H1 (cell line): Measurements from ENCODE around the gene LARP4B. TPM values are rescaled to one million over a fixed set of nuclear protein-coding genes. Genes with fewer than 3 reads are reported as not detected.

Experiments
- POLR2AphosphoS5 ChIP-seq: IDR thresholded peaks from 2 replicates; pipeline ENCODE4 v1.6.1; 2011; ENCODE audit warnings: low read depth, low read length
- YY1 ChIP-seq: IDR thresholded peaks from 2 replicates; pipeline ENCODE4 v1.6.1; 2011; ENCODE audit warnings: low read depth, mild to moderate bottlenecking, low read length
- polyA plus RNA-seq, 7 experiments: library from polyadenylated mRNA; depleted of rRNA in 3 of 7; stranded (reverse) in 5 of 7; unstranded in 2 of 7; fragments of >200 nt in 5 of 7; fragments of 200-250 nt in 2 of 7; gene quantifications; 1 replicate in 5 of 7; 2 replicates in 1 of 7; 4 replicates in 1 of 7; pipeline versions ENCODE4 v1.2.1 to v1.2.3, GENCODE V29; 2011 to 2013; ENCODE audit warnings: missing spikeins in 2 of 7, mixed read lengths in 2 of 7
- total RNA-seq: library from RNA; stranded (reverse); fragmentation: NEBNext Ultra II Directional; extraction: Animal tissue kit (Norgen Biotek cat#: 25700); gene quantifications from 2 replicates; pipeline ENCODE4 v1.2.1, GENCODE V29; 2021

LARP4B gene
- total and polyA plus RNA-seq, 2 of the 8 experiments (the other 6 are each of a cell fraction or from before 2014, with no cell fraction given) = 20.1 to 78.6 TPM

- TF ChIP-seq POLR2AphosphoS5 = no peak
- TF ChIP-seq YY1 = no peak
- TF ChIP-seq, all 59 proteins: peak for 0
Measured at GRCh38 chr10:852386-852785, 79.1 kb downstream of the LARP4B start (continued).
